Breast epithelium (tissue), 3 donors: ENCODE results near the gene AMMECR1.

Source experiments
- POLR2A ChIP-seq: fragments of 450-650 bp; IDR thresholded peaks from one replicate; pipeline ENCODE4 v1.6.1; 2016; ENCODE audit warnings: antibody characterized with exemption, mild to moderate bottlenecking, moderate library complexity
- POLR2AphosphoS5 ChIP-seq, 3 donors: sonication (generic); formaldehyde crosslinking; IDR thresholded peaks; one replicate each; pipeline ENCODE4 v1.6.1; 2017; ENCODE audit warnings: antibody characterized with exemption in 3 of 3
- TF ChIP-seq, protein P1 (sequence below), 3 donors: fragments of 450-650 bp; IDR thresholded peaks; one replicate each; pipeline ENCODE4 v1.5.1; 2016 to 2017; ENCODE audit warnings: antibody characterized with exemption in 3 of 3, mild to moderate bottlenecking in 3 of 3, moderate library complexity in 3 of 3

DNA sequence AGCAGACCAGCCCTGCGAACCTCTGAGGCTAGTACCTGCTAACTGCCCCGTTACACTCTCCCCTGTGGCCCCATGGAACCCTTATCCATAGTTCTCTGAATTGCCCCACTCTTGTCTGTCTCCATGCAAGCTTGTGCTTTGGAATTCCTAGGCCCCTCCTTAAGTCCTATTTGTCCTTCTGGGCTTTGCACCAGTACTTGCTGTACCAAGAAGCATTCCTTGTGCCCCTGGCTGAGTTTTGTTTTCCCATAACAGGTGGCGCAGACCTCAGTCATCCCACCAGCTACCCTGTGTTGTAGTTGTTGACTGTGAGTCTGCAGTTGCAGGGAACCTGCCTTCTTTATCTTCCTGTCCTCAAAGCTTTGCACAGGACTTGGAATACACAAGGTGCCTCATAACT is 147.9 kb downstream of the AMMECR1 start:
- TF ChIP-seq, protein P1, sequence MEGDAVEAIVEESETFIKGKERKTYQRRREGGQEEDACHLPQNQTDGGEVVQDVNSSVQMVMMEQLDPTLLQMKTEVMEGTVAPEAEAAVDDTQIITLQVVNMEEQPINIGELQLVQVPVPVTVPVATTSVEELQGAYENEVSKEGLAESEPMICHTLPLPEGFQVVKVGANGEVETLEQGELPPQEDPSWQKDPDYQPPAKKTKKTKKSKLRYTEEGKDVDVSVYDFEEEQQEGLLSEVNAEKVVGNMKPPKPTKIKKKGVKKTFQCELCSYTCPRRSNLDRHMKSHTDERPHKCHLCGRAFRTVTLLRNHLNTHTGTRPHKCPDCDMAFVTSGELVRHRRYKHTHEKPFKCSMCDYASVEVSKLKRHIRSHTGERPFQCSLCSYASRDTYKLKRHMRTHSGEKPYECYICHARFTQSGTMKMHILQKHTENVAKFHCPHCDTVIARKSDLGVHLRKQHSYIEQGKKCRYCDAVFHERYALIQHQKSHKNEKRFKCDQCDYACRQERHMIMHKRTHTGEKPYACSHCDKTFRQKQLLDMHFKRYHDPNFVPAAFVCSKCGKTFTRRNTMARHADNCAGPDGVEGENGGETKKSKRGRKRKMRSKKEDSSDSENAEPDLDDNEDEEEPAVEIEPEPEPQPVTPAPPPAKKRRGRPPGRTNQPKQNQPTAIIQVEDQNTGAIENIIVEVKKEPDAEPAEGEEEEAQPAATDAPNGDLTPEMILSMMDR (IDR thresholded peaks at IDR 0.05): no peak
- TF ChIP-seq POLR2AphosphoS5 (IDR thresholded peaks at IDR 0.05) (no peak), POLR2A (no peak)
